HG02642 (cell line): ENCODE results near the gene ANTXRL.
"Not testable (repeated sequence)": the region's sequence is repeated elsewhere in the genome, so short reads cannot be mapped to it uniquely, and the experiment has no call there.

ENCODE experiments used
- ATAC-seq: cut with Tn5 transposase; IDR thresholded peaks from one replicate; pipeline ENCODE4 v1.9.1; 2021; ENCODE audit warnings: mild to moderate bottlenecking; ENCODE audit not compliant: unreplicated experiment, poor library complexity

Gene ANTXRL

GRCh38 chr10:46292573-46293023, 5.8 kb downstream of the ANTXRL start:
- no peak for ATAC-seq

DNA sequence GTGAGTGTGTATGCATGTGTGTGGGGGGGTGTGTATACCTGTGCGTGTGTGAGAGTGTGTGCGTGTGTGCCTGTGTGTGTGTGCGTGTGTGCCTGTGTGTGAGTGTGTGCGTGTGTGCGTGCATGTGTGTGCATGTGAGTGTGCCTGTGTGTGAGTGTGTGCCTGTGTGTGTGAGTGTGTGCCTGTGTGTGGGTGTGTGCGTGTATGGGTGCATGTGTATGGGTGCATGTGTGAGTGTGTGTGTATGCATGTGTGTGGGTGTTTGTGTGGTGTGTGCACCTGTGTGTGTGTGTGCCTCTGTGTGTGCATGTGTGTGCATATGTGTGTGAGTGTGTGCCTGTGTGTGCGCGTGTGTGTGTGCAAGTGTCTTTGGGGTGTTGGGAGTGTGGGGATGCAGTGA, 6.4 kb downstream of the ANTXRL start:
- no peak for ATAC-seq

GRCh38 chr10:46293832-46294640, 7.2 kb downstream of the ANTXRL start:
- no peak for ATAC-seq

- ATAC-seq = no peak
Measured at GRCh38 chr10:46294641-46295220, 7.9 kb downstream of the ANTXRL start.

- not testable (repeated sequence) for ATAC-seq
Measured at GRCh38 chr10:46295350-46296010, 8.7 kb downstream of the ANTXRL start.

- not testable (repeated sequence) for ATAC-seq
Measured at GRCh38 chr10:46296086-46296485, 9.3 kb downstream of the ANTXRL start.

DNA sequence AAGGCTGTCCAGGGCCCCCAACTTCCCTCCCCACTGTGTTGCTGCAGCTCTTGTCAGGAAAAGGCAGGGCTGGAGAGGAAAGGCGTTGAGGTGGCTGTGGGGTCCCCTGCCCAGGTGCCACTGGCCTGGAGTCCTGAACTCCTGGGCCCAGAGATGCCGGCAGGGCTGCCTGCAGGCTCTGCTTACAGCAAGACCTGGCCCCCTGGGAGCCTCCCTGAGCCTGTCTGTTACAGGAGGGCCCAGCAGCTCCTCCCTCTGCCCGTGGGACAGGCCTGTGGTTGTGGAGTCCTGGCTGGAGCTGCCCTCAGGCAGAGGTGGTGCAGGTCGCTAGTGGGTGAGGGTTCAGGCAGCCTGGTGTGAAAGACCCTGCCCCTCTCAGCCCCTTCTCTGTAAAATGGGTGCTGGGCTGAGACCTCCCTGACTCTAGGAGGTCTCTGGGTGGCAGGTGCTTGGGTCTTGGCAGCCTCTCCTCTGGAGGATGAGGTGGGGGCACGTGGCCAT, 9.9 kb downstream of the ANTXRL start:
- no peak for ATAC-seq

GRCh38 chr10:46297406-46298204, 10.8 kb downstream of the ANTXRL start:
- no peak for ATAC-seq

GRCh38 chr10:46298477-46299285, 11.9 kb downstream of the ANTXRL start:
- no peak for ATAC-seq

DNA sequence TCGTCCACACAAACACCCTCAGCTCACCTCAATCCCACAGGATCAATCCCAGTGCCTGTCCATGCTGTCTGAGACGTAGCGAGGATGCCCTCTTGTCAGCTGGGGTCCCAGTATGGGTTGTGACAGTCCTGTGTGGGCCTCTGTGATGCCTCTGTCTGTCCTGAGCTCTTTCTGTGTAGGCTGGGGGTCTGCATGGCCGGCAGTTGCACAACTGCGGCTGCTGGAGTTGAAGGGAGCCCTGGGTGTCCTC, 12.4 kb downstream of the ANTXRL start:
- no peak for ATAC-seq

- ATAC-seq = no peak
Measured at GRCh38 chr10:46299536-46300369, 13.0 kb downstream of the ANTXRL start.

- ATAC-seq = not testable (repeated sequence)
Measured at GRCh38 chr10:46300370-46300711, 13.5 kb downstream of the ANTXRL start.

- no peak for ATAC-seq
Measured at GRCh38 chr10:46301056-46301645, 14.4 kb downstream of the ANTXRL start.

GRCh38 chr10:46301721-46302479, 15.1 kb downstream of the ANTXRL start:
- no peak for ATAC-seq

DNA sequence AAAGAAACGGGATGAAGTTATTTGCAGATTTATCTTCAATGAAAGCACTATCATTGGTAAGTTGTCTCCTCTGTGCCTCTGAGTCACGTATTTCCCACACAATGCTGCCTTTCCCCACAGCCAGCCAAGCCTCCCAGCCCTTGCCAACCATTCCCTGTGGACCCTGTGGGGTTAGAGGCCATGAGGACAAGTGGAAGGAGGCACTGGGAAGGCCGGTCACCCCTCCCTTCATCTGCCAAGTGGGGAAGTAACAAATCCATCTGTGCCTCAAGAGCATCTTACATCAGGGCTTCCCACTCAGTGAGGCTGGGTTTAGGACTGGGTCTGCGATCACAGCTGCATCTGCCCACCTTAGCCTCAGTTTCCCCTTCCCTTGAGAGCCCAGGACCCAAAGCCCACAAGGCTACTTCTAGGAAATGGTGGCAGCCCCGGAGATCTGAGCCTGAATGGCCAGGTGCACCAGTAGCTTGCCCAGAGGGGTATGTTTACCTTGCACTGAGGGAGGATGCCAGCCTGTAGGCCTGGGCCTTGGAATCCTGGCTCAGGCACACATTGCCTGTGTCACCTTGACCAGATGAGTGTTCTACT, 16.1 kb downstream of the ANTXRL start:
- ATAC-seq = not testable (repeated sequence)

GRCh38 chr10:46304062-46304461, 17.3 kb downstream of the ANTXRL start:
- no peak for ATAC-seq

DNA sequence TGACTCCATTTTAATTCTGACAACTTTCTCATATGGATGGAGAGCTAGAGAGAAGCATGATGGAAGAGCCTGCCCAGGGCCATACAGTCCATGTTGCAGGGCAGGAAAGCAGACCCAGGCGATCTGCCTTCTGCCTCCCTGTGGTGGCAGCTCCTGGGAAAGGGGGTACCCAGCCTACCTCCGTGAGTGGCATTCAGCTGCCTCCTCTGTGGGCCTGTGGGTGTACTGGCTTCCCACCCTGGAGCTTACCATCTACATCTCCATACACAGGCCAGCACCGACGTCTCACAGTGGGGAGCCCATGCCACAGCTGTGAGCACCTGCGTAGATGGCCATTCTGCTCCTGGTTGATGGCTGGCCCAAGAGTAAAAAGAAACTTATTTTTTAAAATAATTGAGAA, 17.9 kb downstream of the ANTXRL start:
- not testable (repeated sequence) for ATAC-seq
